CD8-positive, alpha-beta memory T cell (primary cell): ENCODE data around the gene KLHDC4. TPM values are rescaled to one million over a fixed set of nuclear protein-coding genes. Genes with fewer than 3 reads are reported as not detected.
A peak's percentile ranks its signal among the peaks of the same experiment; 100 is the strongest.

ENCODE experiments used
- CTCF ChIA-PET: fragments of 350-600 bp; sonication (Branson Sonifier 250); formaldehyde crosslinking; loops from one replicate; lab custom pipeline; 2021; ENCODE audit warnings: antibody characterized with exemption; lab: Charles Lee
- POLR2A ChIA-PET: fragments of 350-600 bp; sonication (Branson Sonifier 250); formaldehyde crosslinking; loops from one replicate; lab custom pipeline; 2021; ENCODE audit warnings: antibody characterized with exemption; lab: Charles Lee
- DNase-seq, 5 donors: peaks; one replicate each; pipeline versions ENCODE4 v3.0.0 to v3.0.0-alpha.2; 2020 to 2022; ENCODE audit warnings: mixed read lengths in 1 of 5
- H3K27ac ChIP-seq: one replicate; pipeline ENCODE4 v1.7.0; 2013; ENCODE audit warnings: low read depth, mild to moderate bottlenecking, low read length, moderate library complexity
- H3K27me3 ChIP-seq: 2 replicates; pipeline ENCODE4 v1.7.0; 2013; ENCODE audit warnings: low read length, mild to moderate bottlenecking; ENCODE audit not compliant: insufficient read depth, poor library complexity, severe bottlenecking
- H3K36me3 ChIP-seq: 2 replicates; pipeline ENCODE4 v1.7.0; 2013; ENCODE audit warnings: mild to moderate bottlenecking, low read length, moderate library complexity; ENCODE audit not compliant: insufficient read depth
- H3K4me1 ChIP-seq: 2 replicates; pipeline ENCODE4 v1.7.0; 2013; ENCODE audit warnings: mild to moderate bottlenecking, low read length, moderate library complexity; ENCODE audit not compliant: insufficient read depth
- H3K4me3 ChIP-seq: 2 replicates; pipeline ENCODE4 v1.7.0; 2013; ENCODE audit warnings: mild to moderate bottlenecking, low read length
- H3K9me3 ChIP-seq: 2 replicates; pipeline ENCODE4 v1.7.0; 2013; ENCODE audit warnings: mild to moderate bottlenecking, low read length
- H3K27ac Mint-ChIP-seq, 8 donors: one replicate each; pipeline ENCODE4 v1.8.0; 2020 to 2021; ENCODE audit warnings: mixed read lengths in 8 of 8, mild to moderate bottlenecking in 6 of 8, inconsistent platforms in 3 of 8, moderate library complexity in 3 of 8
- H3K27me3 Mint-ChIP-seq, 2 donors: one replicate each; pipeline ENCODE4 v1.8.0; 2020 to 2021; ENCODE audit warnings: mixed read lengths in 2 of 2, mild to moderate bottlenecking in 1 of 2, moderate library complexity in 1 of 2
- H3K36me3 Mint-ChIP-seq, 3 donors: one replicate each; pipeline ENCODE4 v1.8.0; 2020 to 2021; ENCODE audit warnings: mixed read lengths in 3 of 3, inconsistent platforms in 1 of 3, mild to moderate bottlenecking in 1 of 3
- H3K4me1 Mint-ChIP-seq, 3 donors: one replicate each; pipeline ENCODE4 v1.8.0; 2020 to 2021; ENCODE audit warnings: mixed read lengths in 3 of 3, inconsistent platforms in 1 of 3, mild to moderate bottlenecking in 1 of 3
- H3K4me3 Mint-ChIP-seq, 7 donors: one replicate each; pipeline ENCODE4 v1.8.0; 2020 to 2021; ENCODE audit warnings: mixed read lengths in 7 of 7, mild to moderate bottlenecking in 6 of 7, moderate library complexity in 4 of 7, inconsistent platforms in 2 of 7
- H3K9me3 Mint-ChIP-seq, 5 donors: one replicate each; pipeline ENCODE4 v1.8.0; 2020 to 2022; ENCODE audit warnings: mixed read lengths in 5 of 5, mild to moderate bottlenecking in 3 of 5, moderate library complexity in 2 of 5, inconsistent platforms in 1 of 5
- polyA plus RNA-seq: library from polyadenylated mRNA; unstranded; fragments of 300-500 nt; fragmentation: Illumina TruSeq; gene quantifications from one replicate; pipeline ENCODE4 v1.2.3, GENCODE V29; 2021
- total RNA-seq, 2 experiments: library from RNA; stranded (reverse); gene quantifications; one replicate each; pipeline ENCODE4 v1.2.3, GENCODE V29; 2021

Gene KLHDC4
- total and polyA plus RNA-seq, 3 experiments from 2014 or later = 35.5 to 77.3 (median 71.5) TPM

GRCh38 chr16:87667946-87668345 lies 97.8 kb downstream of the KLHDC4 start:
- peaks cover 7 to 9% of the 10 kb centered on the region in 2 donors for H3K27me3 Mint-ChIP-seq
- Histone ChIP-seq H3K36me3 (no peaks in the 10 kb centered on the region), H3K9me3 (no peaks in the 10 kb centered on the region), H3K27ac (no peak overlapping the region), H3K27me3 (no peaks in the 10 kb centered on the region), H3K4me1 (no peaks in the 10 kb centered on the region), H3K4me3 (no peak overlapping the region)
- H3K36me3 Mint-ChIP-seq = no peaks in the 10 kb centered on the region
- peak overlapping the region in 1 of 8 donors; percentile 57 for H3K27ac Mint-ChIP-seq
- no peak overlapping the region for H3K4me3 Mint-ChIP-seq
- H3K4me1 Mint-ChIP-seq = no peaks in the 10 kb centered on the region
- H3K9me3 Mint-ChIP-seq = no peaks in the 10 kb centered on the region
- CTCF ChIA-PET = no interaction called here
- DNase-seq = no peak
- POLR2A ChIA-PET = no interaction called here

GRCh38 chr16:87667443-87667842 lies 98.3 kb downstream of the KLHDC4 start:
- no peaks in the 10 kb centered on the region for H3K36me3 Mint-ChIP-seq
- no peaks in the 10 kb centered on the region for H3K27me3 ChIP-seq
- ChIA-PET POLR2A (no interaction called here), CTCF (no interaction called here)
- H3K9me3 Mint-ChIP-seq = no peaks in the 10 kb centered on the region
- H3K9me3 ChIP-seq = no peaks in the 10 kb centered on the region
- H3K4me3 Mint-ChIP-seq = no peak overlapping the region
- H3K4me1 Mint-ChIP-seq = no peaks in the 10 kb centered on the region
- no peaks in the 10 kb centered on the region for H3K4me1 ChIP-seq
- H3K27ac Mint-ChIP-seq = peak overlapping the region in 1 of 8 donors; percentile 57
- H3K4me3 ChIP-seq = no peak overlapping the region
- H3K36me3 ChIP-seq = no peaks in the 10 kb centered on the region
- H3K27ac ChIP-seq = no peak overlapping the region
- H3K27me3 Mint-ChIP-seq = peaks cover 7 to 9% of the 10 kb centered on the region in 2 donors
- DNase-seq = no peak

DNA sequence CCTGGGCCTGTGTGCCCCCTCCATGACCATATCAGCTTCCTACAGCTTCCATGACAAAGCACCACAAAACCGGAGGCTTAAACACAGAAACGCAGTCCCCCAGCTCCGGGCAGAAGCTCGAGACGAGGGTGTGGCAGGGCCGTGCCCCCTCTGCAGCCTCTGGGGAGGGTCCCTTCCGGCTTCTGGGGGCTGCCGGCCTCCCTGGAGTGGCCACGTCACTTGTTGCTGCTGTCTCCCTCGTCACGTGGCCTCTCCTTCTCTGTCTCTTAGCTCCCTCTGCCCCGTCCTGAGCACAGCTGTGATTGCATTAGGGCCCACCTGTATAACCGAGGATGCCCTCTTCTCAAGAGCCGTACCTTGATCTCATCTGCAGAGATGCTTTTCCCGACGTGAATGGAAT lies 98.9 kb downstream of the KLHDC4 start:
- H3K4me1 Mint-ChIP-seq = no peaks in the 10 kb centered on the region
- ChIA-PET POLR2A (no interaction called here), CTCF (no interaction called here)
- DNase-seq = no peak
- H3K36me3 Mint-ChIP-seq = no peaks in the 10 kb centered on the region
- no peak overlapping the region for H3K4me3 Mint-ChIP-seq
- H3K9me3 Mint-ChIP-seq = no peaks in the 10 kb centered on the region
- peaks cover 9% of the 10 kb centered on the region in 2 donors for H3K27me3 Mint-ChIP-seq
- Histone ChIP-seq H3K4me3 (no peak overlapping the region), H3K27ac (no peak overlapping the region), H3K27me3 (peaks cover 4% of the 10 kb centered on the region), H3K4me1 (no peaks in the 10 kb centered on the region), H3K36me3 (no peaks in the 10 kb centered on the region), H3K9me3 (no peaks in the 10 kb centered on the region)
- H3K27ac Mint-ChIP-seq = no peak overlapping the region

GRCh38 chr16:87665193-87665592 lies 100.6 kb downstream of the KLHDC4 start:
- H3K4me1 Mint-ChIP-seq = peaks cover 0 to 2% (median 0%) of the 10 kb centered on the region in 3 donors
- ChIA-PET CTCF (no interaction called here), POLR2A (no interaction called here)
- H3K36me3 ChIP-seq = no peaks in the 10 kb centered on the region
- H3K27me3 Mint-ChIP-seq = peaks cover 12 to 19% of the 10 kb centered on the region in 2 donors
- DNase-seq = no peak
- no peak overlapping the region for H3K4me3 Mint-ChIP-seq
- H3K4me3 ChIP-seq = no peak overlapping the region
- no peak overlapping the region for H3K27ac Mint-ChIP-seq
- H3K27ac ChIP-seq = no peak overlapping the region
- no peaks in the 10 kb centered on the region for H3K9me3 Mint-ChIP-seq
- H3K36me3 Mint-ChIP-seq = no peaks in the 10 kb centered on the region
- H3K27me3 ChIP-seq = peaks cover 4% of the 10 kb centered on the region
- H3K9me3 ChIP-seq = no peaks in the 10 kb centered on the region
- H3K4me1 ChIP-seq = no peaks in the 10 kb centered on the region

DNA sequence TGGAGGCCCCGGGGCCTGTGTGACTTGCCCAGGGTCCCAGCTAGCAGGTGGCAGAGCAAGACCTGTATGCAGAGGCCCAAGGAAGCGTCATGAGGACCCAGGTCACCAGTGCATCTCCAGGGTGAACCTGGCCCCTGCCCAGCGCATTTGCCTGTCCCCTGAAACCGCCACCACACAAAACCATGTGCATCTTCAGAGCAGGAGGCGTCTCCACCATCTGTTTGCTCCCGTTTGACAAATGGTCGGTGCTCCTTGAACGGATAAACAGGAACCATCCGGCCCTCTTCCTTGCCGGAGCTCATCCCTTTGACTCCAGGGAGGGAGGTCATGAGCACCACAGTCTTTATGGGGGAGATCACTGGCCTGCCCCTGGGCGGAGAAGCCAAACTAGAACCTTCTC lies 101.0 kb downstream of the KLHDC4 start:
- Histone ChIP-seq H3K4me3 (no peak overlapping the region), H3K9me3 (no peaks in the 10 kb centered on the region), H3K36me3 (no peaks in the 10 kb centered on the region), H3K27ac (no peak overlapping the region), H3K4me1 (no peaks in the 10 kb centered on the region), H3K27me3 (peaks cover 4% of the 10 kb centered on the region)
- H3K36me3 Mint-ChIP-seq = no peaks in the 10 kb centered on the region
- ChIA-PET CTCF (no interaction called here), POLR2A (no interaction called here)
- no peak overlapping the region for H3K27ac Mint-ChIP-seq
- H3K27me3 Mint-ChIP-seq = peaks cover 12 to 19% of the 10 kb centered on the region in 2 donors
- no peaks in the 10 kb centered on the region for H3K9me3 Mint-ChIP-seq
- H3K4me1 Mint-ChIP-seq = peaks cover 0 to 2% (median 0%) of the 10 kb centered on the region in 3 donors
- no peak overlapping the region for H3K4me3 Mint-ChIP-seq
- DNase-seq = no peak

- DNase-seq = no peak
- Mint-ChIP-seq H3K9me3 (no peaks in the 10 kb centered on the region), H3K4me1 (peaks cover 0 to 2% (median 0%) of the 10 kb centered on the region in 3 donors), H3K27me3 (peaks cover 10 to 13% of the 10 kb centered on the region in 2 donors), H3K4me3 (no peak overlapping the region), H3K27ac (no peak overlapping the region), H3K36me3 (no peaks in the 10 kb centered on the region)
- Histone ChIP-seq H3K27me3 (peaks cover 4% of the 10 kb centered on the region), H3K4me1 (no peaks in the 10 kb centered on the region), H3K9me3 (no peaks in the 10 kb centered on the region), H3K4me3 (no peak overlapping the region), H3K27ac (no peak overlapping the region), H3K36me3 (no peaks in the 10 kb centered on the region)
- CTCF ChIA-PET = no interaction called here
- POLR2A ChIA-PET = no interaction called here
Observed at GRCh38 chr16:87662254-87663204, 103.3 kb downstream of the KLHDC4 start.

DNA sequence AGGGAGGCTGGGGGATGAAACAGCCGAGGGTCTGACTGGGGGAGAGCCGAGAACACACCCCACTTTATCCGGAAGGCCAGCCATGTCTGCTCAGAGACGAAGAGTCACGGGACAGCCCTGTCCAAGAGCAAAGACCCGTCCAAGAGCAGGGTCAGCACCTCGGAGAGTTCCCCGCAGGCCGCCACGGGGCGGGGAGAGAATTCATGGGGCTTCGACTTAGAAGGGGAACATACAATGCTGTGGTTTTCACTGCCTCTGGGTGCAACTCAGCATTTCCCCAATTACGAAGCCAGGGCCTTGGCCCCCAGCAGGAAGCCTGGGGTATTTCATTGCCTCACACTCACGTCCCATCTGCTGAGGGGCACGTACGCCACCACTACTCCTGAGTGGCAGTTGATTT lies 104.2 kb downstream of the KLHDC4 start:
- H3K36me3 ChIP-seq = no peaks in the 10 kb centered on the region
- DNase-seq = no peak
- Mint-ChIP-seq H3K9me3 (no peaks in the 10 kb centered on the region), H3K4me1 (peaks cover 0 to 2% (median 0%) of the 10 kb centered on the region in 3 donors), H3K4me3 (peak overlapping the region in 1 of 7 donors; percentile 52), H3K36me3 (no peaks in the 10 kb centered on the region), H3K27ac (no peak overlapping the region), H3K27me3 (peaks cover 10 to 12% of the 10 kb centered on the region in 2 donors)
- no peak overlapping the region for H3K27ac ChIP-seq
- H3K9me3 ChIP-seq = no peaks in the 10 kb centered on the region
- no peak overlapping the region for H3K4me3 ChIP-seq
- ChIA-PET CTCF (no interaction called here), POLR2A (no interaction called here)
- peaks cover 4% of the 10 kb centered on the region for H3K27me3 ChIP-seq
- no peaks in the 10 kb centered on the region for H3K4me1 ChIP-seq

DNA sequence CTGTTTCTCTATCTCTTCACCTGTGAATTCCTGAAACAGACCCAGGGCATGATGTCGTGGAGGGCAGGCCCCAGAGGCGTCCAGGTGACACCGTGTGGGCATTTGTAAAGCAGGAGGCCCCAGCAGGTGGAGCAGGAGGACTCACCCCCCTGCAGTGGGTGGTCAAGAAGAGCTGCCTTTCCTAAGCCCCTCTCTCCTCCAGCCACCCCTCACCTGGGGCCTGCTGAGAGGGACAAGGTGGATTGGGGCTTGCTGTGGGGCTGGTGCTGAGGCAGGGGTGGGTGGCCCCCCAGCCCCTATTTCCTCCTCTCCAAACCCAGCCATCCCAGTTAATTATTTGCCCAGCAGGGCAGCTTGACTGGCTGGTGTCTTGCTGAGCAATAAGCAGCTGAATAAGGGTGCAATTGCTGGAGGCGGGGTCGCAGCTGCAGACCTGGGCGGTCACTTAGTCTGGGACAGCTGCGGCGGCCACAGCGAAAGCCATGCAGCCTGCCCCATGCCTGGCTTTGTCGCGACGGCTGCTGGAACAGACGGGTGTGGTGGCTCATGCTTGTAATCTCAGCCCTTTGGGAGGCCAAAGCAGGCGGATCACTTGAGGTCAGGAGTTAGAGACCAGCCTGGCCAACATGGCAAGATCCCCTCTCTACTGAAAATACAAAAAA lies 107.1 kb downstream of the KLHDC4 start:
- Mint-ChIP-seq H3K4me1 (peaks cover 0 to 2% (median 0%) of the 10 kb centered on the region in 3 donors), H3K36me3 (no peaks in the 10 kb centered on the region), H3K9me3 (no peaks in the 10 kb centered on the region), H3K4me3 (peak overlapping the region in 1 of 7 donors; percentile 18), H3K27me3 (peaks cover 10 to 12% of the 10 kb centered on the region in 2 donors), H3K27ac (no peak overlapping the region)
- no peaks in the 10 kb centered on the region for H3K4me1 ChIP-seq
- DNase-seq = no peak
- ChIA-PET CTCF (interaction anchor here (1.3 kb wide), 1 partner anchor 22 kb away, joined by 4 read pairs; no protein-coding TSS in a partner anchor), POLR2A (no interaction called here)
- H3K27me3 ChIP-seq = peaks cover 4% of the 10 kb centered on the region
- no peak overlapping the region for H3K4me3 ChIP-seq
- H3K36me3 ChIP-seq = no peaks in the 10 kb centered on the region
- no peak overlapping the region for H3K27ac ChIP-seq
- H3K9me3 ChIP-seq = no peaks in the 10 kb centered on the region
